A673 (cell line): Measurements from ENCODE around the gene ZBTB21.

Source experiments
- EZH2 ChIP-seq: fragments of 200-600 bp; sonication (generic); IDR thresholded peaks from 2 replicates; pipeline ENCODE4 v1.6.1; 2017; ENCODE audit warnings: borderline replicate concordance, low read depth, mild to moderate bottlenecking, mixed read lengths, antibody characterized with exemption, low read length; ENCODE audit not compliant: poor library complexity, severe bottlenecking
- TF ChIP-seq, protein P1 (sequence below): fragments of 300-800, 200-600 bp; sonication (generic); conservative IDR thresholded peaks from 2 replicates; pipeline ENCODE4 v1.5.1; 2017; ENCODE audit warnings: low read depth, mild to moderate bottlenecking, antibody characterized with exemption, low read length, moderate library complexity, mixed read lengths

DNA sequence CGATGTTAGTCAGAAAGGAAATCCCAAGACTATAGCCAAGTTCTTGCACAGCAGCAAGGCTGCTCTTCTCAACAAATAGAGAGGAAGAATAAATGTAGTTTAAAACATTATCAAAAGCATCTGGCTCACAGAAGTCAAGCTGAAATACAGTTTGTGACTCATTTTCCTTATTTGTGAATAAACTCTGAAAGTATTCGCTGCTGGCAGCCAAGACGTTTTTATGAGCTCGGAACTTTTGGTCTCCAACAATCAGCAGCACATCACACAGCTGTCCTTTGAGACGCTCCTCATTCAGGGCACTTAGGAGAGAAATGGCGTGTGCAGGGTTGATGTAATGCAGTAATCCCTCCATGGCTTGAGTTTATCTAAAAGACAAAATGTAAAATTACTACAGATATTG is 16.4 kb downstream of the ZBTB21 start:
- no peak for TF ChIP-seq EZH2
- TF ChIP-seq, protein P1, sequence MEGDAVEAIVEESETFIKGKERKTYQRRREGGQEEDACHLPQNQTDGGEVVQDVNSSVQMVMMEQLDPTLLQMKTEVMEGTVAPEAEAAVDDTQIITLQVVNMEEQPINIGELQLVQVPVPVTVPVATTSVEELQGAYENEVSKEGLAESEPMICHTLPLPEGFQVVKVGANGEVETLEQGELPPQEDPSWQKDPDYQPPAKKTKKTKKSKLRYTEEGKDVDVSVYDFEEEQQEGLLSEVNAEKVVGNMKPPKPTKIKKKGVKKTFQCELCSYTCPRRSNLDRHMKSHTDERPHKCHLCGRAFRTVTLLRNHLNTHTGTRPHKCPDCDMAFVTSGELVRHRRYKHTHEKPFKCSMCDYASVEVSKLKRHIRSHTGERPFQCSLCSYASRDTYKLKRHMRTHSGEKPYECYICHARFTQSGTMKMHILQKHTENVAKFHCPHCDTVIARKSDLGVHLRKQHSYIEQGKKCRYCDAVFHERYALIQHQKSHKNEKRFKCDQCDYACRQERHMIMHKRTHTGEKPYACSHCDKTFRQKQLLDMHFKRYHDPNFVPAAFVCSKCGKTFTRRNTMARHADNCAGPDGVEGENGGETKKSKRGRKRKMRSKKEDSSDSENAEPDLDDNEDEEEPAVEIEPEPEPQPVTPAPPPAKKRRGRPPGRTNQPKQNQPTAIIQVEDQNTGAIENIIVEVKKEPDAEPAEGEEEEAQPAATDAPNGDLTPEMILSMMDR = no peak
